IMR-90 (cell line): ENCODE data around the gene BRD1. TPM values are rescaled to one million over a fixed set of nuclear protein-coding genes. Genes with fewer than 3 reads are reported as not detected.

Source experiments
- ATAC-seq: fragments of 200-7000 bp; cut with Tn5 transposase; 2 replicates; pipeline ENCODE4 v1.9.1; 2020; ENCODE audit warnings: low read depth, mild to moderate bottlenecking, moderate library complexity
- BruUV-seq: library from RNA; stranded (reverse); fragments of 400-500 nt; replicated peaks from 2 replicates; lab custom pipeline; 2021; lab: Mats Ljungman, UMichigan
- CTCF ChIA-PET: fragments of 300-600 bp; formaldehyde crosslinking; extraction: SDS; loops from one replicate; lab custom pipeline; 2021; ENCODE audit warnings: antibody characterized with exemption; lab: Yijun Ruan, JAX
- POLR2A ChIA-PET: fragments of 300-600 bp; sonication (Branson Sonifier 250); formaldehyde crosslinking; loops from one replicate; lab custom pipeline; 2022; ENCODE audit warnings: antibody characterized with exemption; ENCODE audit not compliant: unreplicated experiment; lab: Charles Lee
- DNase-seq: peaks from one replicate; pipeline ENCODE4 v3.0.0; 2013
- H2AFZ ChIP-seq: replicated peaks from 2 replicates; pipeline ENCODE3; 2013; ENCODE audit warnings: low read length, mild to moderate bottlenecking; ENCODE audit not compliant: poor library complexity
- H2AK5ac ChIP-seq: 2 replicates; pipeline ENCODE4 v1.6.1; 2013; ENCODE audit warnings: low read depth, low read length, inconsistent platforms
- H2AK9ac ChIP-seq: replicated peaks from 2 replicates; pipeline ENCODE3; 2013; ENCODE audit warnings: mild to moderate bottlenecking, low read depth, low read length, moderate library complexity; ENCODE audit not compliant: poor library complexity
- H2BK120ac ChIP-seq: 2 replicates; pipeline ENCODE4 v1.6.1; 2013; ENCODE audit warnings: low read depth, low read length, inconsistent platforms
- H2BK15ac ChIP-seq: 3 replicates; pipeline ENCODE4 v1.6.1; 2013; ENCODE audit warnings: low read depth, low read length, inconsistent platforms
- H2BK20ac ChIP-seq: 2 replicates; pipeline ENCODE4 v1.6.1; 2013; ENCODE audit warnings: low read depth, mild to moderate bottlenecking, inconsistent platforms, low read length, moderate library complexity
- H2BK5ac ChIP-seq: 2 replicates; pipeline ENCODE4 v1.6.1; 2013; ENCODE audit warnings: mild to moderate bottlenecking, low read depth, low read length, inconsistent platforms; ENCODE audit not compliant: poor library complexity, severe bottlenecking
- H3K14ac ChIP-seq: replicated peaks from 2 replicates; pipeline ENCODE4 v1.6.1; 2013; ENCODE audit warnings: low read depth, low read length, inconsistent platforms
- H3K18ac ChIP-seq: 2 replicates; pipeline ENCODE4 v1.6.1; 2013; ENCODE audit warnings: low read depth, low read length, control low read depth
- H3K23ac ChIP-seq: 2 replicates; pipeline ENCODE4 v1.6.1; 2013; ENCODE audit warnings: low read depth, low read length, inconsistent platforms
- H3K27ac ChIP-seq: 2 replicates; pipeline ENCODE4 v1.5.1; 2013; ENCODE audit warnings: mild to moderate bottlenecking, control low read depth, low read length; ENCODE audit not compliant: insufficient read depth
- H3K27me3 ChIP-seq: 2 replicates; pipeline ENCODE4 v1.6.1; 2013; ENCODE audit warnings: low read length; ENCODE audit not compliant: control insufficient read depth, insufficient read depth
- H3K36me3 ChIP-seq: 2 replicates; pipeline ENCODE4 v1.6.1; 2013; ENCODE audit warnings: low read length, mixed read lengths; ENCODE audit not compliant: control insufficient read depth, insufficient read depth
- H3K4ac ChIP-seq: 2 replicates; pipeline ENCODE4 v1.6.1; 2013; ENCODE audit warnings: low read depth, low read length, inconsistent platforms
- H3K4me1 ChIP-seq: 2 replicates; pipeline ENCODE4 v1.6.1; 2013; ENCODE audit warnings: low read length, mixed read lengths; ENCODE audit not compliant: control insufficient read depth, insufficient read depth
- H3K4me2 ChIP-seq: 2 replicates; pipeline ENCODE4 v1.6.1; 2013; ENCODE audit warnings: low read depth, mild to moderate bottlenecking, control low read depth, low read length, moderate library complexity
- H3K4me3 ChIP-seq: 2 replicates; pipeline ENCODE4 v1.5.1; 2013; ENCODE audit warnings: low read depth, mild to moderate bottlenecking, control low read depth, low read length, moderate library complexity; ENCODE audit not compliant: insufficient read depth
- H3K56ac ChIP-seq: 2 replicates; pipeline ENCODE4 v1.6.1; 2013; ENCODE audit warnings: low read length, inconsistent platforms; ENCODE audit not compliant: insufficient read depth; ENCODE audit errors: extremely low read depth
- H3K79me1 ChIP-seq, 2 experiments: 2 replicates each; pipeline ENCODE4 v1.6.1; 2013; ENCODE audit warnings: low read length in 2 of 2, inconsistent platforms in 1 of 2, low read depth in 1 of 2
- H3K9ac ChIP-seq: 2 replicates; pipeline ENCODE4 v1.6.1; 2013; ENCODE audit warnings: low read depth, low read length, control low read depth
- H3K9me1 ChIP-seq: 2 replicates; pipeline ENCODE4 v1.6.1; 2013; ENCODE audit warnings: low read length, inconsistent platforms; ENCODE audit not compliant: insufficient read depth
- H3K9me3 ChIP-seq: 2 replicates; pipeline ENCODE4 v1.6.1; 2013; ENCODE audit warnings: low read length; ENCODE audit not compliant: control insufficient read depth, insufficient read depth
- H4K20me1 ChIP-seq: 2 replicates; pipeline ENCODE4 v1.6.1; 2013; ENCODE audit warnings: low read length, inconsistent platforms; ENCODE audit not compliant: insufficient read depth
- H4K5ac ChIP-seq: 2 replicates; pipeline ENCODE4 v1.6.1; 2013; ENCODE audit warnings: mild to moderate bottlenecking, low read depth, low read length, control low read depth
- H4K8ac ChIP-seq, 2 experiments: 2 replicates each; pipeline ENCODE4 v1.6.1; 2013; ENCODE audit warnings: low read depth in 2 of 2, low read length in 2 of 2, control low read depth in 1 of 2, inconsistent platforms in 1 of 2
- H4K91ac ChIP-seq: 2 replicates; pipeline ENCODE4 v1.6.1; 2013; ENCODE audit warnings: low read depth, low read length, inconsistent platforms; ENCODE audit not compliant: insufficient read depth
- CEBPB ChIP-seq: IDR thresholded peaks from 2 replicates; pipeline ENCODE4 v1.6.1; 2012; ENCODE audit warnings: low read depth, low read length, improper control_type of control experiment
- CHD1 ChIP-seq: IDR thresholded peaks from 2 replicates; pipeline ENCODE4 v1.6.1; 2012; ENCODE audit warnings: low read depth, low read length, improper control_type of control experiment
- RFX5 ChIP-seq: IDR thresholded peaks from 2 replicates; pipeline ENCODE4 v1.8.0; 2012; ENCODE audit warnings: low read depth, mild to moderate bottlenecking, low read length, moderate library complexity
- WGBS, 2 experiments: methylation state at CpG; one replicate each; pipeline versions ENCODE4 v1.1.5 to v1.1.7; 2013; ENCODE audit warnings: missing lambda C conversion rate in 2 of 2; ENCODE audit not compliant: insufficient read length in 1 of 2; ENCODE audit errors: extremely low coverage in 2 of 2; 5-methylcytosine and 5-hydroxymethylcytosine counted together
- dilution Hi-C: fragments of 300-500 bp; cut with HindIII; formaldehyde crosslinking; loops from one replicate; pipeline ENCODE4 v1.14.3; 2018; ENCODE audit warnings: low sequenced_read_pairs; ENCODE audit not compliant: unreplicated experiment
- in situ Hi-C: fragments of 300-500 bp; cut with MboI; formaldehyde crosslinking; loops from 3 replicates; pipeline ENCODE4 v1.14.3; 2019; ENCODE audit warnings: low sequenced_read_pairs, inconsistent platforms, mixed read lengths
- intact Hi-C: fragments of 100-400 bp; cut with micrococcal nuclease; formaldehyde crosslinking; loops from 2 replicates; pipeline ENCODE4 v1.10.0; 2022
- polyA plus RNA-seq, 3 experiments: library from polyadenylated mRNA; depleted of rRNA; stranded (reverse); fragments of >200 nt; gene quantifications; 2 replicates each; pipeline ENCODE4 v1.2.3, GENCODE V29; 2012; ENCODE audit warnings: low replicate concordance in 1 of 3
- total RNA-seq: library from RNA; depleted of rRNA; stranded (reverse); fragments of >200 nt; gene quantifications from 2 replicates; pipeline ENCODE4 v1.2.3, GENCODE V29; 2012

BRD1 gene
- total and polyA plus RNA-seq, 2 of the 4 experiments (the other 2 are of a cell fraction) = 10.0 to 10.6 TPM

DNA sequence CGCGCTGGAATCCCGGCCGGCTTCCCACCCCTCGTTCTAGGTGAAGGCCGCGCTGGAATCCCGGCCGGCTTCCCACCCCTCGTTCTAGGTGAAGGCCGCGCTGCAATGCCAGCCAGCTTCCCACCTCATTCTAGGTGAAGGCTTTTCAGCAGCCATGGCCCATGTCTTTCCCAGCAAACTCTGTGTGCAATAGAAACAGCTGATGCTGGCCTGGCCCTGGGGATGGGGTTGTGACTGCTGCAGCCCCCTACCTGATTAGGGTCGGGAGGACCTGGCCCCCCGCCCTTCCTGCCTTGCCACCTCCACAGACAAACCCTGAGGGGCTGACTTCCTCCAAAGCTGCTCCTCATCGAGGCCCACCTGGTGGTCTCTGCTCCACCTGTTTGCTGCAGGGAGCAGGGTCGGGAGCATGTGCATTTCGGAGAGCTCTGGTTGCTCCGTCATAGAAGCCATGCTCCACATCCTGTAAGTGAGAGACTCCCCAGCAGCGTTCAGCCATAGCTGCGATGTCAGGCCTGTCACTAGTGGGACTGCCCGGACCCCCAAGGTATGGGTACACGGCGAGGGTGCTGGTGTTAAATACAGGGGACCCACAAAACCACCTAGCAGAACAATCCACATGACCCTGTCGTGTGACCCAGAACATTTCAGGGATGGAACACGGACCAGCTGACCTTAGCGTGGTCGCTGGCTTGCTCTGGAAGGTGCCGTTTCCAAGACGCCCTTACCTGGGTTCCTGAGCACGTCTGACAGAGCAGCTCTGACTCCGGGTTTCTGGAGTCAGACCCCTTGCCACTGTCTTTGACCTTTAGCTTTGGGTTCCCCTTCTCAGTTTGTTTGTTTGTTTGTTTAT is 29.3 kb upstream of the BRD1 start:
- DNase-seq (no peak), ATAC-seq (no peak)
- peaks cover 15 to 61% of the 10 kb centered on the region in 2 experiments for H3K79me1 ChIP-seq
- no peak overlapping the region for H3K4me2 ChIP-seq
- peaks cover 7% of the 10 kb centered on the region; the same call in 1 of the 2 replicates for H3K9me1 ChIP-seq
- no peak overlapping the region for H3K23ac ChIP-seq
- no peak overlapping the region for H4K91ac ChIP-seq
- H3K18ac ChIP-seq = no peak overlapping the region
- H2BK15ac ChIP-seq = no peak overlapping the region
- H2AK9ac ChIP-seq = no peak overlapping the region
- no peak overlapping the region for H3K56ac ChIP-seq
- H3K14ac ChIP-seq = no peak overlapping the region
- no peak overlapping the region for H2BK120ac ChIP-seq
- H3K36me3 ChIP-seq = peaks cover 5% of the 10 kb centered on the region
- in situ Hi-C loops = no loop called here
- H3K9ac ChIP-seq = no peak overlapping the region
- peaks cover 6% of the 10 kb centered on the region for H3K4me1 ChIP-seq
- peaks cover 69% of the 10 kb centered on the region for H4K20me1 ChIP-seq
- intact Hi-C loops = no loop called here
- no peak overlapping the region for H4K8ac ChIP-seq
- H3K4me3 ChIP-seq = no peak overlapping the region
- dilution Hi-C loops = no loop called here
- no peaks in the 10 kb centered on the region for H3K9me3 ChIP-seq
- no peak overlapping the region for H4K5ac ChIP-seq
- no peak overlapping the region for H2AFZ ChIP-seq
- CTCF ChIA-PET = no interaction called here
- no peak overlapping the region for H2BK20ac ChIP-seq
- H3K4ac ChIP-seq = no peak overlapping the region
- no peak overlapping the region for H2BK5ac ChIP-seq
- H2AK5ac ChIP-seq = no peak overlapping the region
- H3K27me3 ChIP-seq = no peaks in the 10 kb centered on the region
- H3K27ac ChIP-seq = no peak overlapping the region
- 81% methylated on average over 4 of the region's 31 CpGs; no CpG with 5 or more reads in 1 of the 2 experiments for WGBS, 2 experiments
- no TSS peak for BruUV-seq
- POLR2A ChIA-PET = no interaction called here
- TF ChIP-seq CEBPB (no peak), CHD1 (no peak), RFX5 (no peak)
